HCT116 (cell line): ENCODE results near the gene MAPK10. TPM values are rescaled to one million over a fixed set of nuclear protein-coding genes. Genes with fewer than 3 reads are reported as not detected.

Experiments used
- ATAC-seq: fragments of 200-7000 bp; cut with Tn5 transposase; 2 replicates; pipeline ENCODE4 v1.9.1; 2020; ENCODE audit warnings: mild to moderate bottlenecking, moderate library complexity
- BruUV-seq: library from RNA; stranded (reverse); fragments of 400-500 nt; replicated peaks from 2 replicates; lab custom pipeline; 2021; lab: Mats Ljungman, UMichigan
- CTCF ChIA-PET: fragments of 300-600 bp; sonication (Branson Sonifier 250); formaldehyde crosslinking; loops from one replicate; lab custom pipeline; 2021; ENCODE audit warnings: antibody characterized with exemption; lab: Charles Lee
- POLR2A ChIA-PET: fragments of 300-600, 350-600 bp; sonication (Branson Sonifier 250); formaldehyde crosslinking; loops from one replicate; lab custom pipeline; 2021; ENCODE audit warnings: antibody characterized with exemption; lab: Charles Lee
- RAD21 ChIA-PET, 2 experiments: fragments of 300-600 bp; sonication (Branson Sonifier 250); formaldehyde crosslinking; loops; one replicate each; lab custom pipeline; 2023; ENCODE audit warnings: low total read pairs in 2 of 2; ENCODE audit not compliant: uncharacterized antibody in 2 of 2, unreplicated experiment in 2 of 2, low non-redundant PET in 1 of 2; lab: Charles Lee
- DNase-seq: peaks from one replicate; pipeline ENCODE4 v3.0.0-alpha.2; 2010; ENCODE audit warnings: low read depth, low spot score
- H2AFZ ChIP-seq: fragments of 200-600 bp; shearing (Covaris generic), sonication (generic); 2 replicates; pipeline ENCODE4 v1.6.1; 2017; ENCODE audit warnings: low read depth, mixed run types, mixed read lengths, antibody characterized with exemption, low read length; ENCODE audit not compliant: poor library complexity, severe bottlenecking
- H3K27ac ChIP-seq: 2 replicates; pipeline ENCODE4 v1.5.1; 2012; ENCODE audit warnings: low read depth, low read length
- H3K27me3 ChIP-seq: fragments of 200-600 bp; sonication (generic); 2 replicates; pipeline ENCODE4 v1.6.1; 2016; ENCODE audit warnings: mixed run types, low read length, mixed read lengths; ENCODE audit not compliant: insufficient read depth
- H3K36me3 ChIP-seq, 2 experiments: fragments of 200-500 bp in 1 of 2; fragments of 200-600 bp in 1 of 2; sonication (Bioruptor generic) in 1 of 2; sonication (generic) in 1 of 2; 2 replicates each; pipeline versions ENCODE4 v1.5.1 to v1.6.1; 2014 to 2016; ENCODE audit warnings: low read length in 2 of 2, inconsistent platforms in 1 of 2, mixed read lengths in 1 of 2, mixed run types in 1 of 2; ENCODE audit not compliant: insufficient read depth in 2 of 2, control insufficient read depth in 1 of 2
- H3K4me1 ChIP-seq, 2 experiments: fragments of 200-600 bp in 1 of 2; sonication (generic) in 1 of 2; 2 replicates each; pipeline versions ENCODE4 v1.5.1 to v1.6.1; 2012 to 2017; ENCODE audit warnings: low read length in 2 of 2, inconsistent platforms in 1 of 2, mild to moderate bottlenecking in 1 of 2, mixed read lengths in 1 of 2, mixed run types in 1 of 2, moderate library complexity in 1 of 2; ENCODE audit not compliant: insufficient read depth in 2 of 2, control insufficient read depth in 1 of 2
- H3K4me2 ChIP-seq: fragments of 200-600 bp; sonication (generic); 2 replicates; pipeline ENCODE4 v1.6.1; 2017; ENCODE audit warnings: mixed run types, low read length, mixed read lengths
- H3K4me3 ChIP-seq, 2 experiments: fragments of 200-600 bp in 1 of 2; sonication (generic) in 1 of 2; replicated peaks in 1 of 2; 2 replicates each; pipeline ENCODE4 v1.5.1; 2011 to 2016; ENCODE audit warnings: low read length in 2 of 2, control low read depth in 1 of 2, low read depth in 1 of 2, mild to moderate bottlenecking in 1 of 2, mixed read lengths in 1 of 2, mixed run types in 1 of 2
- H3K79me2 ChIP-seq: fragments of 200-600 bp; sonication (generic); 2 replicates; pipeline ENCODE4 v1.6.1; 2017; ENCODE audit warnings: mild to moderate bottlenecking, mixed run types, low read length, moderate library complexity, mixed read lengths; ENCODE audit not compliant: insufficient read depth
- H3K9ac ChIP-seq: fragments of 200-600 bp; sonication (generic); 2 replicates; pipeline ENCODE4 v1.6.1; 2016; ENCODE audit warnings: low read length, mixed read lengths
- H3K9me2 ChIP-seq: fragments of 200-600 bp; sonication (generic), shearing (Covaris generic); 2 replicates; pipeline ENCODE4 v1.6.1; 2017; ENCODE audit warnings: mixed run types, mild to moderate bottlenecking, moderate library complexity; ENCODE audit not compliant: insufficient read depth
- H3K9me3 ChIP-seq, 2 experiments: fragments of 200-500 bp in 1 of 2; fragments of 200-600 bp in 1 of 2; sonication (Bioruptor generic) in 1 of 2; sonication (generic) in 1 of 2; 2 replicates each; pipeline ENCODE4 v1.6.1; 2014 to 2017; ENCODE audit warnings: low read length in 2 of 2, mixed read lengths in 2 of 2, inconsistent platforms in 1 of 2, low read depth in 1 of 2, mild to moderate bottlenecking in 1 of 2, mixed run types in 1 of 2, moderate library complexity in 1 of 2; ENCODE audit not compliant: control insufficient read depth in 1 of 2, insufficient read depth in 1 of 2
- H4K20me1 ChIP-seq: fragments of 200-600 bp; sonication (generic), shearing (Covaris generic); 2 replicates; pipeline ENCODE4 v1.6.1; 2017; ENCODE audit warnings: mixed run types, mild to moderate bottlenecking, moderate library complexity; ENCODE audit not compliant: insufficient read depth
- CEBPB ChIP-seq: IDR thresholded peaks from 2 replicates; pipeline ENCODE4 v1.6.1; 2012; ENCODE audit warnings: low read depth
- EZH2 ChIP-seq: fragments of 200-600 bp; sonication (generic); IDR thresholded peaks from 2 replicates; pipeline ENCODE4 v1.6.1; 2017; ENCODE audit warnings: antibody characterized with exemption, mixed run types
- RAD21 ChIP-seq: IDR thresholded peaks from 2 replicates; pipeline ENCODE4 v1.6.1; 2012; ENCODE audit warnings: low read depth, mild to moderate bottlenecking
- SIN3A ChIP-seq: IDR thresholded peaks from 2 replicates; pipeline ENCODE4 v1.6.1; 2012; ENCODE audit warnings: low read depth
- SP1 ChIP-seq: IDR thresholded peaks from 2 replicates; pipeline ENCODE4 v1.6.1; 2012; ENCODE audit warnings: low read depth
- SRF ChIP-seq: IDR thresholded peaks from 2 replicates; pipeline ENCODE4 v1.6.1; 2012; ENCODE audit warnings: low read depth
- ZNF274 ChIP-seq: fragments of 200-500 bp; sonication (Bioruptor generic); IDR thresholded peaks from 2 replicates; pipeline ENCODE4 v1.6.1; 2014; ENCODE audit warnings: mild to moderate bottlenecking, low read depth, low read length, inconsistent platforms
- intact Hi-C: fragments of 100-400 bp; cut with micrococcal nuclease; formaldehyde crosslinking; loops from 2 replicates; pipeline ENCODE4 v1.10.0; 2022
- total RNA-seq: library from RNA; stranded (reverse); gene quantifications from one replicate; pipeline ENCODE4 v1.2.1, GENCODE V29; 2021; ENCODE audit not compliant: unreplicated experiment
- TF ChIP-seq, protein P1 (sequence below): IDR thresholded peaks from 2 replicates; pipeline ENCODE4 v1.6.1; 2011; ENCODE audit warnings: mild to moderate bottlenecking, low read length, moderate library complexity; ENCODE audit not compliant: insufficient replicate concordance; ENCODE audit errors: extremely low read depth

Gene MAPK10
- total RNA-seq, 1 experiment from 2014 or later: 0.52 TPM

DNA sequence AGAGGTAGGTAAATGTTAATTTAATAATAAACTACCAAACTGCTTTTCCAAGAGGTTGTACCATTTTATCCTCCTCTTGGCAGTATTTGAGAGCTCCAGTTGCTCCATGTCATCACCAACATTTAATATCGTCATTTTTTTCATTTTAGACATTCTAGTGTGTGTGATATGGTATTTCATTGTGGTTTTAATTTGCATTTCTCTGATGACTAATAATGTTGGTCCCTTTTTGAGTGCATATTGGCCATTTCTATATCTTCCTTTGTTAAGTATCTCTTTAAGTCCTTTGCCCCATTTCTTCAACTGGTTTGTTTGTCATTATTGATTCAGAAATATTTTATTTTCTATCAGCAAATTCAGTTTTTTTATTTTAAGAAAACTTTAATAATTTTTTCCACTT, 88.8 kb downstream of the MAPK10 start:
- RAD21 ChIA-PET: no interaction called here
- DNase-seq (no peak), ATAC-seq (no peak)
- no TSS peak for BruUV-seq
- Histone ChIP-seq H3K36me3 (no peaks in the 10 kb centered on the region), H3K27ac (no peak overlapping the region), H3K9ac (no peak overlapping the region), H3K79me2 (no peaks in the 10 kb centered on the region), H2AFZ (no peak overlapping the region), H3K27me3 (no peaks in the 10 kb centered on the region), H3K4me2 (no peak overlapping the region), H3K9me2 (no peaks in the 10 kb centered on the region), H3K9me3 (no peaks in the 10 kb centered on the region), H4K20me1 (no peaks in the 10 kb centered on the region), H3K4me1 (no peaks in the 10 kb centered on the region), H3K4me3 (no peak overlapping the region)
- CTCF ChIA-PET: no interaction called here
- POLR2A ChIA-PET: no interaction called here
- intact Hi-C loops: no loop called here
- TF ChIP-seq ZNF274: no peak

DNA sequence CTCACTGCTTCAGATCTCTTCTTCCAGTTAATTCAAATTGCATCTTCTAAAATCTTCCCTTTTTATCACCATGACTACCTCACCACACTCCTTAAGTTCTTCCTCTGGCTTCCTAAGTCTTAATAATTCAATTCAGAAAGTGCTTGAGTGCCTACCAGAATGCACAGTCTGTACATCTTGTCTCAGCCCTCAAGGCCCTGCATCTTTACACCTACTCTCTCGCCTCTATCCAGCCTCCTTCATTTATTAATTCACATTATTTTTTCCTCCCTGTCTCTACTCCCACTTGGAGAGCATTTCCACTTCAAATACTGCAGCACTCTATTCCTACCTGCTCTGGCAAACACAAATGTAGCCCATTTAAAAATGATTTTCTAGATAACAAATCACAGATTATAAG, 90.5 kb downstream of the MAPK10 start:
- Histone ChIP-seq H3K27ac (no peak overlapping the region), H3K9me2 (no peaks in the 10 kb centered on the region), H3K4me2 (no peak overlapping the region), H3K27me3 (no peaks in the 10 kb centered on the region), H4K20me1 (no peaks in the 10 kb centered on the region), H3K79me2 (no peaks in the 10 kb centered on the region), H3K4me1 (no peaks in the 10 kb centered on the region), H3K9me3 (no peaks in the 10 kb centered on the region), H2AFZ (no peak overlapping the region), H3K9ac (no peak overlapping the region), H3K36me3 (no peaks in the 10 kb centered on the region), H3K4me3 (no peak overlapping the region)
- POLR2A ChIA-PET: no interaction called here
- intact Hi-C loops: no loop called here
- TF ChIP-seq CEBPB: no peak
- no peak for TF ChIP-seq SIN3A
- TF ChIP-seq, protein P1, sequence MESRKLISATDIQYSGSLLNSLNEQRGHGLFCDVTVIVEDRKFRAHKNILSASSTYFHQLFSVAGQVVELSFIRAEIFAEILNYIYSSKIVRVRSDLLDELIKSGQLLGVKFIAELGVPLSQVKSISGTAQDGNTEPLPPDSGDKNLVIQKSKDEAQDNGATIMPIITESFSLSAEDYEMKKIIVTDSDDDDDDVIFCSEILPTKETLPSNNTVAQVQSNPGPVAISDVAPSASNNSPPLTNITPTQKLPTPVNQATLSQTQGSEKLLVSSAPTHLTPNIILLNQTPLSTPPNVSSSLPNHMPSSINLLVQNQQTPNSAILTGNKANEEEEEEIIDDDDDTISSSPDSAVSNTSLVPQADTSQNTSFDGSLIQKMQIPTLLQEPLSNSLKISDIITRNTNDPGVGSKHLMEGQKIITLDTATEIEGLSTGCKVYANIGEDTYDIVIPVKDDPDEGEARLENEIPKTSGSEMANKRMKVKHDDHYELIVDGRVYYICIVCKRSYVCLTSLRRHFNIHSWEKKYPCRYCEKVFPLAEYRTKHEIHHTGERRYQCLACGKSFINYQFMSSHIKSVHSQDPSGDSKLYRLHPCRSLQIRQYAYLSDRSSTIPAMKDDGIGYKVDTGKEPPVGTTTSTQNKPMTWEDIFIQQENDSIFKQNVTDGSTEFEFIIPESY: no peak
- TF ChIP-seq RAD21: no peak
- TF ChIP-seq SRF: no peak
- TF ChIP-seq SP1: no peak
- no peak for TF ChIP-seq EZH2
- no TSS peak for BruUV-seq
- ATAC-seq (no peak), DNase-seq (no peak)
- RAD21 ChIA-PET: no interaction called here
- CTCF ChIA-PET: no interaction called here
